CD4-positive, alpha-beta T cell treated with Interferon gamma for 1 hour (primary cell): Measurements from ENCODE around the gene TBCA.
"Not testable (repeated sequence)": the region's sequence is repeated elsewhere in the genome, so short reads cannot be mapped to it uniquely, and the experiment has no call there.

ENCODE experiments used
- DNase-seq: peaks from one replicate; pipeline ENCODE4 v3.0.0-alpha.2; 2020

TBCA gene

DNA sequence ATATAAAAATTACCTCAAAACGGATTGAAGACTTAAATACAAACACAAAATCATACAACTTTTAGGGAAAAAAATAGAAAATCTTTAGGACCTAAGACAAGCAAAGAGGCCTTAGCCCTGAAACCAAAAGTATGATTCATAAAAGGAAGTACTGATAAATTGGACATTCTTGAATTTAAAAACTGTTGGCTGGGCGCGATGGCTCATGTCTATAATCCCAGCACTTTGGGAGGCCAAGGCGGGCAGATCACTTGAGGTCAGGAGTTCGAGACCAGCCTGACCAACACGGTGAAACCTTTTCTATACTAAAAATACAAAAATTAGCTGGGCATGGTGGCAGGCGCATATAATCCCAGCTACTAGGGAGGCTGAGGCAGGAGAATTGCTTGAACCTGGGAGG lies 76.6 kb downstream of the TBCA start:
- not testable (repeated sequence) for DNase-seq

DNA sequence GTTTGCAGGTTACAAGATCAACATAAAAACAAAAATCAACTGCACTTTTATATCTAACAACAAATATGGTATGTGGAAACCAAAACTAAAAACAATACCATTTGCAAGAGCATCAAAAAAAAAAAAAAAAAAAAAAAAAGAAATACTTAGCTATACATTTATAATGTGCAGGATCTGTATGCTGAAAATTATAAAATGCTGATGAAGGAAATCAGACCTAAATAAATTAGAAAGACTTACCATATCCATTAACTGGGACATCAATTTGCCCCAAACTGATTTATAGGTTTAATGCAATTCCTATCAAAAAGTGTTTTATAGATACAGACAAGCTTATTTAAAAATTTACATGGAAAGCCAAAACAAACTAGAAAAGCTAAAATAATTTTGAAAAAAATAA lies 77.2 kb downstream of the TBCA start:
- no peak for DNase-seq

GRCh38 chr5:77697692-77698091 lies 78.4 kb downstream of the TBCA start:
- no peak for DNase-seq

DNA sequence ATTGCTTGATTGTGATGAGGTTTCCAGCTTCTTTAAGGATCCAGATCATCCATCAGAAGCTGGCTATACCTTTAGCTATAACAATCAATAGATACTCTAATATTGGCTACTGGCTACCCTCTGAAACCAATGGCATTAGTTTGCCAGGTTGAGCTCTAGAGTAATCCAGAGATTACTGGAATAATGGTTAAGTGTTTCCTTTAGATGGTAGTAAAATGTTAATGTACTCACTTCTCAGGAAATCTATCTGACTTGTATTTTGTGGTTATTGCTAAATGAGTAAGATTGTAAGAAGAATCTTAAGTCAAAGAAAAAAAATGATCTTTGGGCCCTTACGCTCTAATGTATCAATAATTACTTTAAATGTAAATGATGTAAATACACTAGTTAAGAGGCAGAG lies 80.0 kb downstream of the TBCA start:
- no peak for DNase-seq

GRCh38 chr5:77693913-77694312 lies 82.2 kb downstream of the TBCA start:
- no peak for DNase-seq

- no peak for DNase-seq
Observed at GRCh38 chr5:77683171-77683732, 92.9 kb downstream of the TBCA start.

- no peak for DNase-seq
Observed at GRCh38 chr5:77670526-77670925, 105.6 kb downstream of the TBCA start.

- no peak for DNase-seq
Observed at GRCh38 chr5:77669677-77670076, 106.5 kb downstream of the TBCA start.

GRCh38 chr5:77663090-77663863 lies 112.9 kb downstream of the TBCA start:
- no peak for DNase-seq

DNA sequence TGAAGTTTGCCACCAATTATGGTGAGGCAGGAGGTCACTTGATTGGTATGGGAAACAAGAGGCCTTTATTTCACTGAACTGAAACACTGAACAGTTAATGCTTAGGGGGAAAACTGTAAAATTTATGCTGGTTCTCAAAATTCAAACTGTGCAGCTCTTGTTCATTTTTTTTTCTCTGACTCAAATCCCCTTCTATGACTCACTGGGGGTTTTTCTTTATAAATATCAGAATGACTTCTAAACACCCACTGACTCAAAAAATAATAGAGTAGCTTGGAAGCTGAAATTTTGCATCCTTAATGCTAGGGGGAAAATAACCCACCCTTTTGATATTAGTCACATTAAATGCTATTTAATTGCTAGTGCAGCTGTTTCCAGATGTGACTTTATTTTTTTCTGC lies 113.5 kb downstream of the TBCA start:
- no peak for DNase-seq

- no peak for DNase-seq
Observed at GRCh38 chr5:77658662-77659061, 117.5 kb downstream of the TBCA start.

GRCh38 chr5:77651343-77651742 lies 124.8 kb downstream of the TBCA start:
- DNase-seq, result no peak

DNA sequence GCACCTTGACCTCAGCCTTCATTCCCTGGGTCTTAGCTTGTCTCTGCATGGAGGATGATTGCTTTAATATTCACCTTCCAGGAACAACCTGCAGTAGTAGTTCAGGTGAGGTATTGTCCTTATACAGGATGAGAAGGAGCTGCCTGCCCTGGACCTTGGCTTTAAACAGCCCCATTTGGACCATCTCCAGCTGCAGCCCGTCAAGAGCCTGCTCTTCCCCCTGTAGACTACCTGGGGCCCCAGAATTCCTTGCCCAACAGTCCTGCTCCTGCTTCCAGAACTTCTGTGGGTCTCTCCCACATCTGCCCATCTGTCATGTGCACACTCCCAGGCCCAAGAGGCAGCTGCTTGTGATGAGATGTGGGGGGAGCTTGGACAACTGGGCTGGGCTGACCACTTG lies 125.5 kb downstream of the TBCA start:
- DNase-seq, result no peak

GRCh38 chr5:77649776-77650175 lies 126.4 kb downstream of the TBCA start:
- DNase-seq, result no peak

GRCh38 chr5:77645995-77646639 lies 130.0 kb downstream of the TBCA start:
- DNase-seq, result no peak

DNA sequence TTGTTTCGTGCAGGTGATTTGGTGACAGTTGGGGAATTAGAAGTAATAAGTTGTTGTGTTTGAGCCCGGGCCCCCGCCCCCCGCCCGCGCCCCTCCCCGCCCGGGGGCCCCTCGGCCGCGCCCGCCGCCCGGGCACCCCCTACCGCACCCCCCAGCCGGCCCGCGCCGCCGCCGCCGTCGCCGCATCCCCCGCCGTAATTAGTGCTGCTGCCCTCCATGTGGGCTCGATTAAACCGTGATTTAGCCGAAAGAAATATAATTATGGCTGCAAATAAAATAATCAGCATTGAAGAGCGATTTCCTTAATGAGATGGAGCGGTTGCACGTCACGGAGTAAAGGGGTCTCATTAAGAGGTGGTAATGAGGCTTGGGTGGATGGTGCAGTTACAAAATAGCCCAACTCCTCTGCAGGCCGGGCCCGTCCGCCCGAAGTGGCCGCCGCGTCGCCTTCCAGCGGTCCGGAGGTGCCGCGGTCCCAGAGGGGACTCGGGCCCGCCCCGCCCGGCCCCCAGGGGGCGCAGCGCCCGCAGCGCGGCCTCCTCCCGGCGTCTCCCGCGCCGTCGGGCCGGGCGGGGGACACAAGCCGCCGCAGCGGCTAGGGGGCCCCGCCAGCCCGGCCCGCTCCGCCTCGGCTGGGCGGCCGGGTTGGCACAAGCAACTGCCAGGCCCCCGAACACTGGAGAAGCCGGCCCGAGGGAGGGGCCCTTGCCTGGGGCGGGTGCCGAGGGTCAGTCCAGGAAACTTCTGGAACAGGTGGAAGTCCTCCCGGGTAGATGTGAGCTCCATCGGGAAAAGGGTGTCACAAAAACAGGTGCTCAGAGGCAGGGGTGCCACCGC lies 130.8 kb downstream of the TBCA start:
- DNase-seq, result peak; percentile 32

DNA sequence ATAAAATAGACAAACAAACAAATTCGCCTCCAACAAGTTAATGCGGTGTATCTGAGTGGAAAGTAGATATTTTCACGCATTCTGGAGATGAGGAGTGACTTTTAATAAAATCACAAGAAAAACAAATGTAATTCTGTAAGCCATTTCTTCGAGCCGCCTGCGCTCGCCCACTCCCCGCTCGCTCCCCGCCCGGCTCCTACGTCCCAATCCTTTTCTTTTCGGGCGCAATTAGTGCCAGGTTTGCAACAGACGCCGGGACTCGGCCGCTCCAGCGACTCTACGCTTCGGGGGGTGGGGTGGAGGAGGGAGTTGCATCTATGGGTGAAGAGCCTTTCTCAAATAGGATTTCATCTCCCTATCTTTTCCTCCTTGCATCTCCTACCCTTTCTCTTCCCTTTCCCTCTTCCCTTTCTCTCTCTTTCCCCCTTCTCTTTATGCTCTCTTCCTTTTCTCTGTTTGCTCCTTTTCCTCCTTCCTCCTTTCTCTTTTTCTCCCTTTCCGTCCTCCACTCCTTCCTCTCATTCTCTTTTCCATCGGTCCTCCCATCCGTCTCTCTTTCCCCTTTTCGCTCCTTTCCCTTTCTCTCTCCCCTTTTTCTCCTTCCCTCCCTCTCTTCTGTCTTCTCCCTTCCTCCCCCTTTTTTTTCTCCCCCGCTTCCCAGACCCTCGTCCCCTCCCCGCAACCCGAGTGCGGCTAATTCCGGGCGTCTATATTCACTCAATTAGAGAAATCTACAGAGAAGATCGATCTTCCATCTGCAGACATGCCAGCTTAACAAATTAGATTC lies 131.6 kb downstream of the TBCA start:
- DNase-seq, result no peak

DNA sequence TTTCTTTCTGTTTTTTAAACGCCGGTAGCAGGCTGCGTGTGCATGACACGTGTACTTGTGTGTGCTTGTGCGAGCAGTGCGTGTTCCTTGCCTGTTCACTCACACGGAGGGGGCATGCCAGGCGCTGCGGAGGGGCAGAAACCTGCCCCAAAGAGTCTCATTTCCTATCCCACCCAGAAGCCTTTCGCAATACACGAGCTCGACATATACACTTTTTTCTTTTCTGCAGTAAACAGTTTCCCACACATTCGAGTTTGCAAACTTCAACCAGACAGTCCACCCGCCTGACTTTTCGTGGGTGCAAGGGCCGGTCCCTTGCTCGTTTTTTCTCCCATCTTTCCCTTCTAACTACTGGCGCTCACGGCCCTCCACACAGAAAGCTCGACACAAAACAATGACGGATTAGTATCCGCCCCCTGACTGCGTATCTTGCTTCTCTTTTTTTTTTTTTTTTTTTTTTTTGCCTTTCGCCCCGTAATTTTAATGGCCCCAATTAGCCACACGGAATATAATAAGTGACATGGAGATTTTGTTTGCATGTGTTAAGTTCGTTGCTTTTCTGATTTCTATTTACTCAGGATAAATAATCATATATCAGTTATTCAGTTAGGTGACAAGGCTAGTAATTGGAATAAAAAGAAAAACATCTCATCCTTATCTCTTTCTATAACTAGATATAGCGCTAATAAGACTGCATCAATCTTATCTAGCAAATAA lies 132.3 kb downstream of the TBCA start:
- DNase-seq, result no peak

- no peak for DNase-seq
Observed at GRCh38 chr5:77642738-77643653, 133.1 kb downstream of the TBCA start.

- no peak for DNase-seq
Observed at GRCh38 chr5:77641963-77642737, 134.0 kb downstream of the TBCA start.
